Epidermal melanocyte (primary cell): ENCODE measurements around the gene WASF2.
A peak's percentile ranks its signal among the peaks of the same experiment; 100 is the strongest.
"Not testable (repeated sequence)": the region's sequence is repeated elsewhere in the genome, so short reads cannot be mapped to it uniquely, and the experiment has no call there.

Experiments used
- DNase-seq: peaks from one replicate; pipeline ENCODE4 v3.0.0; 2011; ENCODE audit warnings: low spot score; ENCODE audit not compliant: insufficient read length

Gene WASF2

GRCh38 chr1:27399251-27400025, 90.5 kb downstream of the WASF2 start:
- DNase-seq = no peak

- peak; percentile 39 for DNase-seq
Observed at GRCh38 chr1:27398405-27399149, 91.4 kb downstream of the WASF2 start.

DNA sequence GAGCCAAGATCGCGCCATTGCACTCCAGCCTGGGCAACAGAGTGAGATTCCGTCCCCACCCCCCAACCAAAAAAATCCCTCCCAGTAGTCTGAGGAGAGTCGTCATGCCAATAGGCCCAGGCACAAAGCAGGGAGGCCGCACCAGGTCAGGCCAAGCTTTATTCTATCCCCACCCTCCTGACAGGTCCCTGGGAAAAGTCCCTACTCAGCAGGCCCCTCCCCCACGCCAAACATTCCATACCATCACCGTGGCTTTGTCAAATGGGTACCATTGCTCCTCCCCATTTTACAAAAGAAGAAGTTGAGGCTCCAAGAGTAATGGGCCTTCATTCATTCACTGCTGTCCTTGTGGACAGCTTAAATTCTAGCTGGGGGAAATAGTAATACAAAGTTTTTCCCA, 92.2 kb downstream of the WASF2 start:
- DNase-seq = no peak

- no peak for DNase-seq
Observed at GRCh38 chr1:27397110-27397509, 92.9 kb downstream of the WASF2 start.

DNA sequence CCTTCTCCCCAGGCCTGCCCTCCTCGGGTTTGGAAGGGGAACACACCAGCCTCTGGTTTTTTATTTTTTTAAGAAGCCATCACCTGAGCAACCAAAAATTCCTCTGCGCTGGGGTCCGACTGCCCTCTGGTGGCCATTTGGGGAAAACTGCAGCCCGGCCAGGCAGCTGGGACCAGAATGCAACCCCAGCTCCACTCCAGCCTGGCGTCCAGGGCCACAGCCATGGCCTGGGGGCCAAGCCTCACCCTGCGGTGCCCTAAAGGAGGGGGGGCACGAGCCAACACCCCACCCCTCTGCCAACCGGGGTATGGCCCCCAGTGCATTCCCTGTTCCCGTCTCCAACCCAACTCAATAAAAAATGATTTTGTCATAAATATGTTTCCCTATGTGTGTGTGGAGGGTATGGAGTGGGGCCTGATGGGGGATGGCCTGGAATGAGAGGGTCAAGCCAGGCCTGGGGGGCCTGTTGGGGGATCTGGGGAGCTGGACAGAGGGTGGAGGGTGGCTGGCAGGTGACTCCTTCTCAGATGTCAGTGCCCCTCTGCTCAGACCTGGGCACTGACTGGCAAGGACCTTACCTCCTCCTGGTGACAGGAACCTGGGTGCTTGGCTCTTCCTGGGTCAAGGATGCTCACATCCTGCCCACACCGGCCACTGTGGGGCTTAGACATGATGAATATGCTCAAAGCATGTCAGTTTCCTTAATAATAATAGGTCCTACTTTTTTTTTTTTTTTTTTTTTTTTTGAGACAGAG, 94.3 kb downstream of the WASF2 start:
- peak; percentile 56 for DNase-seq

DNA sequence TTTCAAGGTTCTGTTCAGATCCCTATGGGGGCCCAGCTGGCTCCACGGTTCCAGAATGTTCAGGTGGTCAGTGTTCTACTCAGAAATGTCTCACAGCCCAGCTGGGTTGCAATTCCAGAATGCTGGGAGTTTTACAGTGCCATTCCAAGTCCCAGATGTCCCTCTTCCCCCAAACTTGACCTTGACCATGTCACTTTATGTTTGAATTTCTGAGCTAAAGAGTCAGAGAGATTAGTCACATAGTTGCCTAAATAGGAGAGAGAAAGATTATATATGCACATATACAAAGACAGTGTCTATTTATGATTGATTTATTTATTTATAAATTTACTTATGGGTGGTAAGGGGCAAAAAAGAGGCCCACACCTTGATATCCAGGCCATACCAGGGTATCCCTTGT, 95.0 kb downstream of the WASF2 start:
- no peak for DNase-seq

GRCh38 chr1:27394282-27394658, 95.7 kb downstream of the WASF2 start:
- no peak for DNase-seq

DNA sequence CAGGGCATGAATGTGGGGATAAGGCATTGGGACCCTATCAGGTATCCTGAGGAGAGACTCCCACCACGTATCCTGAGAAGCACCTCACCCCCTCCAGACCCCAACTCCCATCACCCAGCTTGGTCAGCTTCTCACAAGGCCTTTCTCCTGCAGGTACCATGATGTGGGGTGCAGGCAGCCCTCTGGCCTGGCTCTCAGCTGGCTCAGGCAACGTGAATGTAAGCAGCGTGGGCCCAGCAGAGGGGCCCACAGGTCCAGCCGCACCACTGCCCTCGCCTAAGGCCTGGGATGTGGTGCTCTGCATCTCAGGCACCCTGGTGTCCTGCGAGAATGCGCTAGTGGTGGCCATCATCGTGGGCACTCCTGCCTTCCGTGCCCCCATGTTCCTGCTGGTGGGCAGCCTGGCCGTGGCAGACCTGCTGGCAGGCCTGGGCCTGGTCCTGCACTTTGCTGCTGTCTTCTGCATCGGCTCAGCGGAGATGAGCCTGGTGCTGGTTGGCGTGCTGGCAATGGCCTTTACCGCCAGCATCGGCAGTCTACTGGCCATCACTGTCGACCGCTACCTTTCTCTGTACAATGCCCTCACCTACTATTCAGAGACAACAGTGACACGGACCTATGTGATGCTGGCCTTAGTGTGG, 96.2 kb downstream of the WASF2 start:
- no peak for DNase-seq

DNA sequence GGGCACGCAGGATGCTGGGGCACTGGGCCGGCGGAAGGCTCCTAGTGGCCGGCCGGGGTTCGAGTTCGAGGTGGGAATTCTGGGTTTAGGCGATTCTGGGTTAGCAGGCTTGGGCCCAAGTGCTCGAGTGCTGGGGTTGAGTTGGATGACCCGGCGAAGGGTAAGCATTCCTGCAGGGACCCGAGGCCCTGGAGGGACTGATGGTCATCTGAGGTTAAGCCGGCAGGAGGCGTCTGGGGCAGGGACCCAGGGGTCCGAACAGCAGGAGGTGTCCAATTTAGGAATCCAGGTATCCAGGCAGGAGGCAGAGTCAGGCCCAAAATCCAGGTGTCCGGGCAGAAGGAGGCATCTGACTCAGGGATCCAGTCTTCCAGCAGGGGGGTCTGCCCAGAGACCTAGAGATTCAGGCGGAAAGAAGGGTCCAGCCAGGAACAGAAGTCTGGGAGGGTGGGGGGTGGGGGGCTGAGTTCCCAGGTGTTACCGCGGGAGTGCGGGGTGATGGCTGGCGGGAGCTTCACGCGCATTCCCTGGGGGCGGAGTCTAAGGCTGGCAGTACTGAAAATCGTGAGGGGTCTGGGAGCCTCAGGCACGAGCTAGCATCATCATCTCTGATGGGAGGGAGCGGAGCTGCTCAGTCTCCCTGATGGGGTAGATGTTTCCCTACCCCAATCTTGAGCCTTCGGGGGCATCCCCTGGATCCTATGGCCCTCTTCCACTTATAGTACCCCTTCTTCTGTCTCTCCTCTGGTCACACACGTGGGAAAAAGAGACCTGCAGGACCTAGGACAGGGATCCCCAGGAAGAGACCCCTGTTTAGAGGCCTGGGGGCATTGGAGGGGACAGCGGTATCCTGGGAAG, 97.0 kb downstream of the WASF2 start:
- no peak for DNase-seq

GRCh38 chr1:27392096-27392777, 97.7 kb downstream of the WASF2 start, which contains the start of gene GPR3:
Gene GPR3, plus strand, starts transcription at chr1:27392622. Its CDS starts 1,177 bp downstream, at chr1:27393799.
- peak; percentile 98 for DNase-seq

DNA sequence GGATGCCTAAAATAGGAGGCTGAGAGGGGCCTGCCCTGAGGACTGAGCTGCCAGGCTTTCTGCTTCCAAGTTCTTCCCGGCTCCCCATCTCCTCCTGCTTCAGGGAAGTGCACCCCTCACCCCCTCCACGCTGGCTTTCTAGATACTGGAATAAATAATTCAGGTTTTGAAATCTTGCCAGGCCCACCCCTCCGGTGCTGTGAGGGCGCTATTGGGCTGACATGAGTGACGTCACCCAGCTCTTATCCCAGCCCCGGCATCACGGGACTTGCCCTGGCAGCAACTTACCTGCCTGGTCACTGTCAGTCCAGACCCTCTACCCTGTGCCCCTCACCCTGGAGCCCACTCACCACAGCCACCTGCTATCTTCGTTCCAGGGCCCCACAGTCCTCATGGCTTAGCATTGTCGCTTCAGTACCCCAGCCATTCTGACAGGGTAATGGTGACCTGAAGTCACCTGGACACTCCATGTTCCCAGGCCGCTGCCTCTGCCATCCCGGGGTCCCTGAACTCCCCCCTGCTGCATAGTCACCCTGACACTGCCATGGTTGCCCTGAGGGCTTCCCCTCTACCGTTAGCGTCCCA, 98.4 kb downstream of the WASF2 start:
- DNase-seq = peak; percentile 22

- DNase-seq = peak; percentile 61
Observed at GRCh38 chr1:27388337-27389005, 101.5 kb downstream of the WASF2 start.

- not testable (repeated sequence) for DNase-seq
Observed at GRCh38 chr1:27384797-27385196, 105.2 kb downstream of the WASF2 start.

DNA sequence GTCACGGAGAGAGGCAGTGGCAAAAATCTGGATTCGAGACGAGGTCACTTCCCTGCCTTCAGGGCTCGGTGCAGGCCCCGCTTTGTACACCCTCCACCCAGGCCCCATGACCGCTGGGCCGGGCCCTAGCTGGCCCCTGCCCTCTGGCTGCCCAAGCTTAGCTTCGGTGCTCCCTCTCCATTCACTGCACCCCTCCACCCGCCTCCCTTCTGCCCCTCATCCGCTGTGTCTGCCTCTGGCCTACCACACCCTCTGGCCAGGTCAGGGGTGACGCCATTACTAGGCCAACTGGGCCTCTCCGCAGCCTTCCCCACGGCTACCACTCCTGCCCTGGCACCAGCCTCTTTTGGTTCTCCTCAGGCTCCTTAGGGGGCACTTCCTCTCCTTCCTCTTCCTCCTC, 106.3 kb downstream of the WASF2 start:
- DNase-seq = no peak

DNA sequence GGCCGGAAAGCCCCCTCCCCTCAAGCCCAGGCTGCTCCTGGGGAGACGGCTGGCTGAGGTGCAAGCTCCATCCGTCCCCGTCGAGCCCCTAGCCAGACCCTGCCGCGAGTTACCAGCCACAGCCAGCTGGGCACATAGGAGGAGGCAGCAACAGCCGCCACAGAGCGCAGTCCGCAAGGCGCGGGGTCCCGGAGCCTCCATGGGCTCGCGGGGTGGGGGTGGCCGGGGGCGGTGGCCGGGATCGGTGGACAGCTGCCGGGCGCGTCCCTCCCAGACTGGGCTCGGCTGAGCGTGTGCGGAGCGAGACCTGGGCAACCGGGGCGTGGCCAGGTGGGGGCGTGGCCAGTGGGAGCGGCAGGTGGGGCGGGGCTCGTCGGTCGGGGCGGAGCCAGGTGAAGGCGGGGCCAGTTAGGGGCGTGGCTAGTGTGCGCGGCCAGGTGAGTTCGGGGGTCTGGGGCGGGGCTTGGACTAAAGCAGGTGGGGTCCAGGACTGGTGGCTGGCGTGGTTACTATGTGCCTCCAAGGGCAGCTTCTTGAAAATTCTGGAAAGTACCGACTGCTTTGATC, 106.8 kb downstream of the WASF2 start, which contains the start of gene CD164L2:
CD164L2 (minus strand) TSS at position 295 of the 567 bp plus-strand sequence; CDS start at position 201, 94 bp downstream.
- no peak for DNase-seq

DNA sequence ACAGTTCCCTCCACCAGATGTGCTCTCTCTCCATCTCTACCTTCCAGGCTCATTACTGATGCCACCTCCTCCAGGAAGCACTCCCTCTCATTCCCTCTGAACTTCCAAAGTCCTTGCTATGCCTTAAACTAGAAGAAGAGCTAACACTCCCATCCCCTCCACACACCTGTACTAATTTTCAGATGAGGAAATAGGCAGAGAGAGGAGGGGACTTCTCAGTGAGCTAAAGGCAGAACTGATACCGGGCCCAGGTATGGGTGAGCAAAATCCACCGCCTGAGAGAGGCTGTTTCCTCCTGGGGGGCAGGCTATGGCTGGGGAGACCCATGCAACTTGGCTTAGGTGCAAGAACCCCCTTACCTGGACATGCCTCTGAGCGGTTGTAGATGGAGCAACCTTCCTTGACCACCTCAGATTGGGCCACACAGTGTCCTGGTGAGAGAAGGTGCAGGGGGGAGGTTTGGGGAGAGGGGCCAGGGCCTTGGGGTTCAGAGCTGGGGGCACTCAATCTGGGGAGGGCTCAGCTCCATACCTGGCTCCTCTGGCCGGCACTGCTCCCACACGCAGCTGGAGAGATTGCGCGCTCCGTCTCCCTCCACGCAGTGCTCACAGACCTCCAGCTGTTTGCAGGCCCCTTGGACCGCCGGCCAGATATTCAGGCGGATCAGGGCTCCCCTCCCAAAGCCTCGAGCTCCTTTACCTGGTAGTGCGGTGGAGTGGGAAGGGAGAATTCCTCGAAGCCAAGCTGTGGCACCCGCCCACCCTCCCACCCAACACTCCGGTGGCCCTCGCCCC, 107.8 kb downstream of the WASF2 start:
- DNase-seq = no peak
